ENCODE data around the gene IRF2BPL. TPM values are rescaled to one million over a fixed set of nuclear protein-coding genes. Genes with fewer than 3 reads are reported as not detected.

Gene IRF2BPL
- total RNA-seq, 1 donor from 2014 or later: 8.6 TPM

DNA sequence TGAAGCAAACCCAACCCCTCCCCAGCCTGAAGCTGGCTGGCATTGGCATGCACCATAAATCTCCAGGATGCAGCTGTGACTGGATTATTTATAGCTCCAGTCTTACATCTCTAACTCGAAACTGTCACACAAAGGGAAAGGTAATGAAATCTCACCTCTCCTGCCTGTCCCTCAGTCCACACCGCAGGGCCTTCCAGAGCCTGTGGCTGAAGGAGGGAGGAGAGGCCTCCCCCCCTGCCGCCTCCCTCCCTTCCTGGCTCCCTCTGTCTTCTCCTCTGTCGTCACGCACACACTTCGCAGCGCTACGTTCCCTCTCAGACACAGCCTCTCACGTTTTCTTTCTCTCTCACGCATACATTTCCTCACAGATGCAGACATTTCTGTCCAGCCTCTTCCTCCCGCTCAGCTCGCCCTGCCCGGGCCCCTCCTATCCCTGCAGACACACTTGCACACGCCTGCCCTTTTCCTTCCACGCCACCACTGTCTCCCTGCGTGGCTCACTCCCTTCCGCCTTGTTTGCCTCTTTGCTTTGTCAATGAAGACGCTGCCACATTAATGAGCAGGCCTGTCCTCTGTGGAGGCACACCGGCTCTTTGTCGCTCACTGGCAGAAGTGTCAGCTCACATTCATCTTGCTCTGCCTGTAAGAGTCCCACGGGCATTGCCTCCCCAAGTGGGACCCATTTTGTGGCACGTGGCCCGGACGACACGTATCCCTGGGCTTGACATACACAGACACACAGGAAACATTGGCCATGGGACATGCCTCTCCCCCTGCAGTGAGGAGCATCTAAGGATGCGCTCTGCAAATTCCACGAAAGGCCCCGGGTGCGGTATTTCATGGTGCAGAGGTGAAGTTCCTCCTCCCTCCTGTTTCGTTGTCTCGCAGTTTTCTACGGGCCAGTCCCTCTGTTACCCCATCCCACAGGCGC, 27.9 kb downstream of the IRF2BPL start:
- Mint-ChIP-seq H3K4me3 (ENCODE audit: unreplicated experiment) (no peak overlapping the region), H3K4me1 (ENCODE audit: unreplicated experiment) (peaks cover 10% of the 10 kb centered on the region), H3K27ac (ENCODE audit: unreplicated experiment) (no peak overlapping the region), H3K9me3 (ENCODE audit: unreplicated experiment) (no peaks in the 10 kb centered on the region), H3K27me3 (ENCODE audit: unreplicated experiment) (peaks cover 14% of the 10 kb centered on the region), H3K36me3 (ENCODE audit: low read depth, unreplicated experiment) (no peaks in the 10 kb centered on the region)
- no peak for DNase-seq (ENCODE audit: low spot score)
- TF ChIP-seq, protein P1, sequence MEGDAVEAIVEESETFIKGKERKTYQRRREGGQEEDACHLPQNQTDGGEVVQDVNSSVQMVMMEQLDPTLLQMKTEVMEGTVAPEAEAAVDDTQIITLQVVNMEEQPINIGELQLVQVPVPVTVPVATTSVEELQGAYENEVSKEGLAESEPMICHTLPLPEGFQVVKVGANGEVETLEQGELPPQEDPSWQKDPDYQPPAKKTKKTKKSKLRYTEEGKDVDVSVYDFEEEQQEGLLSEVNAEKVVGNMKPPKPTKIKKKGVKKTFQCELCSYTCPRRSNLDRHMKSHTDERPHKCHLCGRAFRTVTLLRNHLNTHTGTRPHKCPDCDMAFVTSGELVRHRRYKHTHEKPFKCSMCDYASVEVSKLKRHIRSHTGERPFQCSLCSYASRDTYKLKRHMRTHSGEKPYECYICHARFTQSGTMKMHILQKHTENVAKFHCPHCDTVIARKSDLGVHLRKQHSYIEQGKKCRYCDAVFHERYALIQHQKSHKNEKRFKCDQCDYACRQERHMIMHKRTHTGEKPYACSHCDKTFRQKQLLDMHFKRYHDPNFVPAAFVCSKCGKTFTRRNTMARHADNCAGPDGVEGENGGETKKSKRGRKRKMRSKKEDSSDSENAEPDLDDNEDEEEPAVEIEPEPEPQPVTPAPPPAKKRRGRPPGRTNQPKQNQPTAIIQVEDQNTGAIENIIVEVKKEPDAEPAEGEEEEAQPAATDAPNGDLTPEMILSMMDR (IDR thresholded peaks at IDR 0.05; ENCODE audit: unreplicated experiment): no peak

DNA sequence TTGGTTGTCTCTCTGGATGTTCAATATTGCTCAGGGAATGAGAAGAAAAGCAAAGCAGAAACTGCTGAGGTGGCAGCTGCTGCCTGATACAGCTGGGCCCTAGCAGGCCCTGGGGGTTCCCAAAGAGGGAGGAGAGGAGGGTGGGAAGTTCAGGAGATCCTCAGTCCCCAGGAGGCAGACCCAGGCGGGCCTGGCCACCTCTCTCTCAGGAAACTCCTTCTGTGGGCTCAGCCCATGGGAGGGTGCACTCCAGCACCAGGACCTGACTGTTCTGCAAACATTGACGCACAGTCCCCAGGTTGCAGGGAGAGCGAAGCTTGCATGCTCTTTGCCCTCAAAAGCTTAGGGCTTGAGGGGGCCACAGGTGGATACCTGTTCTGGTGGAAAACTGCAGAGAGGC, 29.6 kb downstream of the IRF2BPL start:
- TF ChIP-seq, protein P1 (IDR thresholded peaks at IDR 0.05; ENCODE audit: unreplicated experiment): no peak
- H3K9me3 Mint-ChIP-seq (ENCODE audit: unreplicated experiment): no peaks in the 10 kb centered on the region
- DNase-seq (ENCODE audit: low spot score): no peak
- no peaks in the 10 kb centered on the region for H3K36me3 Mint-ChIP-seq (ENCODE audit: low read depth, unreplicated experiment)
- peaks cover 11% of the 10 kb centered on the region for H3K27me3 Mint-ChIP-seq (ENCODE audit: unreplicated experiment)
- peaks cover 9% of the 10 kb centered on the region for H3K4me1 Mint-ChIP-seq (ENCODE audit: unreplicated experiment)
- H3K27ac Mint-ChIP-seq (ENCODE audit: unreplicated experiment): no peak overlapping the region
- no peak overlapping the region for H3K4me3 Mint-ChIP-seq (ENCODE audit: unreplicated experiment)

DNA sequence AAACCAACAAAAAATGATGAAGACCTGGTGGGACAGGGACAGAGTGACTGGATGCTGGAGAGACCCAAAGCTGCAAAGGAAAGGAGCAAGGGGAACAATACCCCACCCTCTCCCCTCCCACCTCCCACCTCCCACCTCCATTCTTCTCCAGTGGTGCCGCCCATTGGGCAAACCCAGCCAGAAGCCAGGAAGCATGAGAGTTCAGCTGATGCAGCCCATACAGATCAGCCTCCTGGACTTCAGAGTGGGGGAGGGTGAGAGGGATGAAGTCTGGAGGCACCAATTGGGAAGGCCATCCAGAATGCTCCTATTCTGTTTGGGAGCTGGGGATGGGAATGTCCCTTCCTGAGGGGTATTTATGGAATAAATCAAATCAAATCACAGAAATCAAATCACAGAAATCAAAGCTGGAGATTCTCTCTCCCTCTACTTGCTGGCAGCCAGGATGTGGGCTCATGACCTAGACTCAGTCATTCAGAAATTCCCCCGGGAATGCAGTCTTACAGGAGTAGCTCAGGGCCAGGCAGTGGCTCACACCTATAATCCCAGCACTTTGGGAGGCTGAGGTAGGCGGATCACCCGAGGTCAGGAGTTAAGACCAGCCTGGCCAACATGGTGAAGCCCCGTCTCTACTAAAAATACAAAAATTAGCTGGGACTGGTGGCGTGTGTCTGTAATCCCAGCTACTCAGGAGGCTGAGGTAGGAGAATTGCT, 31.1 kb downstream of the IRF2BPL start:
- no peak overlapping the region for H3K27ac Mint-ChIP-seq (ENCODE audit: unreplicated experiment)
- H3K4me1 Mint-ChIP-seq (ENCODE audit: unreplicated experiment): peaks cover 7% of the 10 kb centered on the region
- DNase-seq (ENCODE audit: low spot score): no peak
- TF ChIP-seq, protein P1 (IDR thresholded peaks at IDR 0.05; ENCODE audit: unreplicated experiment): no peak
- peaks cover 9% of the 10 kb centered on the region for H3K27me3 Mint-ChIP-seq (ENCODE audit: unreplicated experiment)
- no peaks in the 10 kb centered on the region for H3K9me3 Mint-ChIP-seq (ENCODE audit: unreplicated experiment)
- no peaks in the 10 kb centered on the region for H3K36me3 Mint-ChIP-seq (ENCODE audit: low read depth, unreplicated experiment)
- H3K4me3 Mint-ChIP-seq (ENCODE audit: unreplicated experiment): no peak overlapping the region

DNA sequence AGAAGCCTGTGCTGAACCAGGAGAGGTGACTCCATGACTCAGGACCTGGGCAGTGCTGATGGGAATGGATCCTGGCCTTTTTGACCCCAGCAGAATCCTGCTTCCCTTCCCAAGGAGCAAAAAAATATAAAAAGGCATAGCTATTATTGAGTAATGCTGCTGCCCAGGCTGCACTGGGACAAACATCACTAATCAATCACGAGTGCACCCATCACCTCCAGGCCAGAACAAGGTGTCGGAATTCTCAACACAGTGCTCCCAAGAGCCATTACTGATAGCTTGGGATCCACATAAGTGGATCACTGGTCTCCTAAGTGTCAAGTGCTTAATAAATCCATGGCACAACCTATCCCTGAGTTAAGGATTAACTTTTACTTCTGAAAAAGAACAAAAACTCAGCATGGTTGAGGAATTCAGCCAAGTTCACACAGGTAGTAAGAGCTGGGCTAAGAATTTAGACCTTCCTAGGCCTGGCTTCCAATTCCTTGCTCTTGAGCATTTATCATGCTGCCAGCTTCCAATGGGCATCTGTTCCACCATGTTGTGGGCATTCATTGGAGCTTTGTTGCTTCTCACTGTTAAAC, 31.9 kb downstream of the IRF2BPL start:
- Mint-ChIP-seq H3K4me1 (ENCODE audit: unreplicated experiment) (peaks cover 7% of the 10 kb centered on the region), H3K27me3 (ENCODE audit: unreplicated experiment) (peaks cover 9% of the 10 kb centered on the region), H3K9me3 (ENCODE audit: unreplicated experiment) (no peaks in the 10 kb centered on the region), H3K4me3 (ENCODE audit: unreplicated experiment) (no peak overlapping the region), H3K36me3 (ENCODE audit: low read depth, unreplicated experiment) (no peaks in the 10 kb centered on the region), H3K27ac (ENCODE audit: unreplicated experiment) (no peak overlapping the region)
- TF ChIP-seq, protein P1 (IDR thresholded peaks at IDR 0.05; ENCODE audit: unreplicated experiment): no peak
- DNase-seq (ENCODE audit: low spot score): no peak

Measured in endothelial cell (in vitro differentiated cells).